ENCODE data around the gene GSE1.

Gene GSE1

DNA sequence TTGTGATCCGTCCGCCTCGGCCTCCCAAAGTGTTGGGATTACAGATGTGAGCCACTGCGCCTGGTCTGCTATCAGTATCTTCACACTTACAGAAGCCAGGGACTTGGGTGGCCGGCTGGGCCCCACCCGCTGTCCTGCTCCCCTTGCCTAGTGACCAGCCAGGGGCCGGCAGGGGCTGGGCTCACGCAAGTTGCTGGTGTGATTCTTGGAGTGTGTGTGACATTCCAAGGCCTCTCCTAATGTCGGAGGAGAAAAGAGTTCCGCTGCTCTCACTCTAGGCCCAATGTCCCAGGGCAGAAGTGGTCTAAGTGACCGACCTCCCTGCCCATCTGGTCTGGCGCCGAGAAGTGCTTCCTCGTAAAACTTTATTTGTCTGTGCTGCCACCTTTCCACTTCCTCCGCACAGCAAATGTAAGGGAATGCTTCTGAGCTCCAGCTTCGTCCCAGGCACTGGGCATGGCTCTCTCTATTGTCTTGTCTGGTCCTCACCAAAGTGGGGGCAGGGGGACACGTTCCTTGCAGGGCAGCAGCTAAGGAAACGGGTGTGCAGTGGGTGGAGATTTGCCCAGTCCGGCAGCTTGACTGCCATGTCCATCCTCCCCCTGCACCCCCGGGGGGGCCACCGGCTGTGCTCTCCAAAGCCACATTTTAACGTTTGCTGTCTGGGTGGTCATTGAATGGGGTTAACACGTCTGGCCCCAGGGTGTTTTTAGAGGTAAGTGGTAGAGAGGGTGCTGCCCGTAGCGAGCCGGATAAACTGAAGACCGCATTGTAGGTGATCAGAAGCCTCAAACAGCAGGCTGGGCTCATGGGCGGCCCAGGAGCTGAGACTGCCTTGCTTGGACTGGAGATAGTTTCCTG, 7.8 kb upstream of the GSE1 start:
- DNase-seq (ENCODE audit: insufficient read length, low spot score) (no peak), FAIRE-seq (no peak)

DNA sequence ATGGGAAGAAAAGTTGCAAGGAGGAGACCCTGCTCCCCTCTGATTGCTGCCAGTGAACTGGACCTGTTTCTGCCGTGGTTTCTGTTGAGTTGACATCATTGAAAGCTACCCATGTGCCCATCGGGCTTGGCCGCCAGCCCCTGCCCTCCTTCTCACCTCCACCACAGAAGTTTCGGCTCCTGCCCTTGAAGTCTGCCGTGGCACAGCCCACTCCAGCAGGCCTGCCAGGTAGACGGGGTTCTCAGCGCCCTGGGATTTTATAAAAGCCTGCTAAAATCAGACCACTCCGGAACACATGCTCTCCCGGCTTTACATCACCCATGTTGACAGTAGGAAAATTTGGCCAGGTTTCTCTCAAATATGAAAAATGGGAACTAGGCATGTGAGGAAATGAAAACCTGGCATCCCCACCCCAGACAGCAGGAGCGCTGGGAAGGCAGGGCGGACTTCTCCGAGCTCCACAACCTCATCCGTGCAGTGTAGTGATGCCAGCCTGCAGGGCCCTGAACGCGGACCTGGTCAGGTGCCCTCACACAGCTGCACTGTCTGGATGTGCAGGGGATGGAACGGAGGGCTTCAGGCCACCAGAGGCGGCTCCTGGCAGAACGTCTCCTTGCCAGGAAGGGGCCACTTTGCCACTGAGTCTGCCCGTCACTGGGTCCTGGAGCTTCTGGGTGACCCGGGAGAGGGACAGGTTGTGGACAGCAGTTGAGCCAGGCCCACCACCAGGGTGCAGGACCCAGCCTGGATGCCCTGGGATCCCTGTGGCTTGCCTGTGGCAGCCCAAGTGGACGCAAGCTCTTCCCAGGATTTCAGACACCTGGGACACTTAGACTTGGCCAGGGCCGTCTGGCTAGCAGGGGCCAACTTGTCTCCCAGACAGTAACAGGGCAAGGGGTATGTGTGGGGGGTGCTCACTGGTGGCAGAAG, 6.9 kb upstream of the GSE1 start:
- FAIRE-seq (no peak), DNase-seq (ENCODE audit: insufficient read length, low spot score) (no peak)

DNA sequence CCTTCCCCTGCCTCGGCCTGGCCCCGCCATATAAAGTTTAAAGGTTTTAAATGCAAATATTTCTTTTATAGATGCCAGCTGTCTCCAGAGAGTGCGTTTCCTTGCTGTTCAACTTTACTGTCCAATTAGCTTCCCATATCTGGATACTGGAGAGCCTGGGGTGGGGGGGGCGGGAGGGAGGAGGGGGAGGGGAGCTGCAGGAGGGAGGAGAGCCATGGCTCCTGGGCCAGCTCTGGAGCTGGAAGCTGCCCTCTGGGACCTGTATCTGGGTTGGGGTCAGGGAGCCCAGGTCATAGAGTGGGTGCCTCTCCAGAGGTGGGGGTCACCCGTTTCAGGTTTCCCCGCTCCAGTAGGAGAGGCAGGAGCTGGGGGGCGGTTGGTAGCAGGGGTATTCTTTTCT, 6.2 kb upstream of the GSE1 start:
- FAIRE-seq, result no peak
- DNase-seq (ENCODE audit: insufficient read length, low spot score), result no peak

DNA sequence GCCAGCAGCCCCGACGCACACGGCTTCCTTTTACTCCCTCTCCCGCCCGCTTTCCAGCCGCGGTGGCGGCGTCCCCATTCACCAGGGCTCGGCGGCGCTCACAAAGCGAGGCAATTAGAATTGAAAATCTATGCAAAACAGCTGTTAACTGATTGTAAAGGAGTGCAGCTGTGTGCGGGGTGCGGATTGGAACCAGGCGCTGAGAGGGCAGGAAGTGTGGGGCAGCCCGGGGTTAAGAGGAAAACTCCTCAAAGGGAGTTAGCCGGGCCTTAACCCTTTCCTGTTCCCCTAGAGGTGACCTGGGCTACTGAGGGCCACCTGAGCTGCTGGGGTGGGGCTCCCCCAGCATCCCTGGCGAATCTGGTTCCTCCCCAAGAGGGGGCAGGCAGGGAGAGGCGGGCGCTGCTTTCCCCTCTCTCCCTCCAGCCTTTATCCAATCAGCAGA, 5.8 kb upstream of the GSE1 start:
- no peak for DNase-seq (ENCODE audit: insufficient read length, low spot score)

DNA sequence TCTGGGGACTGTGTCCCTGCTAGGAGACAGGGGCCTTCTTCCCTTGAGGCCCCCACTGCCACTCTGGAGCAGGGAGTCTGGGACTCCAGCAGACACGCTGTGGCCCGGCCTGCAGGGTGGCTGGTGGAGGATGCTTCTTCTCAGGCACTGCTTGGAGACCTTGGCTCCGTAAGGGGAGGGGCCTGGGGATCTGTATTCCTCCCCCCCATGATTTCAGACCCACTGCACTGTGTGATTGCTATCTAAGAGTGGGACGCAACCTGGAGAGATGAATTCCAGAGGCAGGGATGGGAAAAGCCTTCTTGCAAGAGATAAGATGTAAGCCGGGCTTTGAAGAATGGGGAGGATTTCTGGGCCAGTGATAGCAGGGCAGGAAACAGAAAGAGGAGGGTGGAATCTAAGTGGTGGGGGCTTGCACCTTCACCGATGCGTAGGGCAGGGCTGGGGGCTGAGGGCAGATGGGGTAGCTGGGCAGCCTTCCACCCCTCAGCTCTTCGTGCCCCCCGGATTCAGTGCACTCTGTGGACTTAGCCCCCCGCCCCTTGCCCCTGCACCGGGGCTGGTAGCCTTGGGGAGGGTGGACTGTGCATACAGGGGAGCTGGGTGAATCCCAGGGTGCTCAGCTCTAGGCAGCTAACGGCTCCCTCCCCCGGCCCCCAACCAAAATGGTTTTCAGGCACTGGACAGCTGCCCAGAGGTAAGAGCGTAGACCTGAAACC, 5.2 kb upstream of the GSE1 start:
- no peak for DNase-seq (ENCODE audit: insufficient read length, low spot score)
- no peak for FAIRE-seq

More for the DNA sequence above, 5.8 kb upstream of the GSE1 start:
- peak; percentile 81 for FAIRE-seq

DNA sequence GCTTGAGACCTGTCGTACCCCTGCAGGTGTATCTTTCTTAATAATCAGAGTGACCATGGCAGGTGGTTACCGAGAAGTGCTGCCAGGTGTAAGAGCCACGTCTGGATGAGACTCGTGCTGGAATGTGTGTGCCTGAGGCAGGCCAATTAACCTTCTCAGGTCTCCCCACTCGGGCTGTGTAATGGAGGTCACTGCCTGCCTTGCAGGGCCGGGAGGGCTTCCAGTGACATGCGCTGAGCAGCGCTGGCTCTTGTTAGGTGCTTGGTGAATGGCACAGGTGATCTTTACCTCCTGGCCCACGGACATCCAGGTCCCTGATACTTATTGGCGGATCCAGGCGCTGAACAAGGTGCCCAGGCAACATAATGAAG, 4.6 kb upstream of the GSE1 start:
- no peak for FAIRE-seq
- DNase-seq (ENCODE audit: insufficient read length, low spot score), result no peak

DNA sequence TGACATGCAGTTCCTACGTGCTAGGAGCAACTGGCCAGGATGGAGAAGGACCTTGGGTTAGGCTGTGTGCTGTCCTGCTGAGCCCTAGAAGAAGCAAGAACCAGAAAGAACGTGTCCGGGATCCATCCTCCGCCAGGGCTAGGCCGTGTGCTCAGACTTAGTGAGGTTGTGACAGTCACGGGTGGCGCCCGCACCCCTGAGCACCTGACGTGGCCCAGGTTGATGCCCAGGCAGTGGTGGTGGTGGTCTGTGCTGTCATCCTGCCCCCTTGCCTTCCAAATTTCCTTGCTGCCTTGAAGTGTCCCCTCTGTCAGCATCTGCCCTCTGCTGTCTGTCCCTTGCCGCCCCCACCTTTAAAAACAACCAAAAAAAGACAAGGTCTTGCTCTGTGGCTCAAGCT, 4.2 kb upstream of the GSE1 start:
- FAIRE-seq, result no peak
- DNase-seq (ENCODE audit: insufficient read length, low spot score), result no peak

DNA sequence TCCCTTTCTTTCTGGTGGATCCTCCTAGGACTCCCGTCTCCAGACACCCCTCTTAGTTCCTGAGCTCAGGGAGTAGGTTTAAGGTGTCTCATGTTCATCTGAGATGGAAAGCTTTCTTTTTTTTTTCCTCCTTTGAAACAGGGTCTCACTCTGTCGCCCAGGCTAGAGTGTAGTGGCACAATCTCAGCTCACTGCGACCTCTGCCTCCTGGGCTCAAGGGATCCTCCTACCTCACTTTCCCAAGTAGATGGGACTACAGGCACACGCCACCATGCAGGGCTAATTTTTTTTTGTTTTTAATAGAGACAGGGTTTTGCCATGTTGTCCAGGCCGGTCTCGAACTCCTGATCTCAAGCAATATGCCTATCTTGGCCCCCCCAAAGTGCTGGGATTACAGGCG, 3.6 kb upstream of the GSE1 start:
- FAIRE-seq (no peak), DNase-seq (ENCODE audit: insufficient read length, low spot score) (no peak)

DNA sequence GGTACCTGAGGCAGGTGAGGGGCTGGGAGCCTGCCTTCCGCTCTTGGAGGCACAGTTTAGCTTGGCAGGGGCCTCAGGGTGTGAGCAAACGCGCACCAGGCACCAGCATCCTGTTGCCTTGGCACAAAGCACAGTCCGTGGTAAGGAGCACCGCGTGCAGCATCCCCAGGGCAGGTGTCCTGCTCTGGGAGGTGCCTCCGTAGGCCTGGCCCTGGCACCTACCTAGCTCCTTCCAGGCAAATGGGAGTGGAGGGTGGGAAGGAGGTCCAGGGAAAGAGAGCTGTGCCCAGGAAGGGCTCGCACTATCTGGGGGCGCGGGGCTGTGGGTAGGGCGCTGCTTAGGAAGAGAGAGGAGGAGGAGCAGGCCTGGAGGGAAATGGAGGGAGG, 3.1 kb upstream of the GSE1 start:
- FAIRE-seq (no peak), DNase-seq (ENCODE audit: insufficient read length, low spot score) (no peak)

DNA sequence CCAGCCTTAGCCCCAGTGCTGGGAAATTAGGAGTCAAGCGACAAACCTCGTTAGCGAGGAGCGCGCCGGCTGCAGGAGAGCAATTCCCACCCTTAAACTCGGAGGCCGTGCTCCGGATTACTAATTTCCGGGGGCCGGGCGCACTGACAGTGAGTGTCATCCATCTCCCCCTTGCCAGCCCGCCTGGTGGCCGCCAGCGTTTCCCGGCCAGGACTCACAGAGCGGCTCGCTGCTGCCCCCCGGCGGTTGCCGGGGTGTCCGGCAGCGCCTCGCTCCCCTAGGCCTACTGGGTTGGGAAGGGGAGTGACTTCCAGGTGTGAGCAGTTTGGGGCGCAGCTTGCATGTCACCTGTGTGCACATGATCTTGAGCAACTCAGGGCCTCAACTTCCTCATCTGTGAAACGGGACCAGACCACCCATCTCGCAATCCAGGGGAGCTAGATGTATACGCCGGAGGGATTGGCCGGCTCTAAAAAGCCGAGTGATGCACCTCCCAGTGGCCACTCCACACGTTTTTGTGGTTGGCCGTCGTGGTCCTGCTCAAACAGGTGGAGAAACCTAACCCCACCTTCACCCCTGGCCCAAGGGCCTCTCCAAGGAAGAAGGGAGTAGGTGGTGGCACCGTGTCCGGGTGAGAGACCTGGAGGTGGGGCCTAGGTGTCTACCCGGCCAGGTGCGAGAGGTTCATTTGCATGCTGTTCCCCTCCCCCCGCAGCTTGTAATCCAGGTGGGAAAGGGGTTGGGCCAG, 2.5 kb upstream of the GSE1 start:
- FAIRE-seq (peak; percentile 94), DNase-seq (ENCODE audit: insufficient read length, low spot score) (peak; percentile 90)

DNA sequence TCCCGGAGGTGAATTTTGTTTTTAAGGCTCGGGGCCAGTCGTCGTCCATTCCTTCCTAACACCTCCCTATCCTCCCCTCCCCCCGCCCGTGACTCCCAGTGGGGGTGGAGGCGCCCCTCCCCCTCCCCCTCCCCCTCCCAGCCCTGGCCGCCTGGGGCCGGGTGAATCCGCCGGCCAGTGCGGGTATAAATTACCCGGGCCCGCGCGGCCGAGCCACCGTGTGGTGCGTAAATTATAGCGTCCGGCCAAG, 2.0 kb upstream of the GSE1 start:
- DNase-seq (ENCODE audit: insufficient read length, low spot score), result no peak
- FAIRE-seq, result no peak

DNA sequence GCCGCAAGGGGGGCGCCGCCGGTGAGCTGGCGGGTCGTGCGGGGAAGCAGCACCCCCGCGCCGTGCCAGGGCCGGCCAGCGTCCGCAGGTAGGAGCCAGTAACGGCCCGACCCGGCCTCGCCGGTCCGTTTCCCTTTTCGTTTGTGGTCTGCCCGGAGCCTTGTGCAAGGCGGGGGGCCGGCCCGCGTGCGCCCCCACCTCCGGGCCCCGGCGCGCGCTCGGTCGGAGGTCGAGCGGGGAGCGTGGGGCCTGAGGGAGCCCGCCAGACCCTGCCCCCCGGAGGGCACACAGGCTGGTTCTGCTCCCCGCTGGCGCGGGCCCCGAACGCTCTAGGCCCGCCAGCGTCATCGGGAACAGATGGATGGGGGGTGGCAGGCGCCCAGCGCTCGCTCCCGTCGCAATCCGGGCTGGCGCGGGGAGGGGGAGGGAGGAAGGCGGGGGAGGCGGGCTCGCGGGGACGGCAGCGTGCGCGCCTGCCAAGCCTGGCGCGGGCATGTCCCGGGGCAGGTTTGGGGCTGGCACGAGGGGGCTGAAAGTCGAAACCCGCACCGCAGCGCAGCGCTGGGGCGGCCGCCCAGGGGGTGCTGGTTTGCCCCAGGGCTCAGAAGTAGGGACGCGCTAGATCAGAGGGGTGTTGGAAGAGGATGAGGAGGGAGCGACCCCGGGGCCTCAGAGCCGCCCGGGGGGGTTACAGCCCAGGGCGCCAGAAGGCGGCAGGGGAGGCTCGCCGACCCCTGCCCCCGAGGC, 1.5 kb upstream of the GSE1 start:
- FAIRE-seq, result no peak

DNA sequence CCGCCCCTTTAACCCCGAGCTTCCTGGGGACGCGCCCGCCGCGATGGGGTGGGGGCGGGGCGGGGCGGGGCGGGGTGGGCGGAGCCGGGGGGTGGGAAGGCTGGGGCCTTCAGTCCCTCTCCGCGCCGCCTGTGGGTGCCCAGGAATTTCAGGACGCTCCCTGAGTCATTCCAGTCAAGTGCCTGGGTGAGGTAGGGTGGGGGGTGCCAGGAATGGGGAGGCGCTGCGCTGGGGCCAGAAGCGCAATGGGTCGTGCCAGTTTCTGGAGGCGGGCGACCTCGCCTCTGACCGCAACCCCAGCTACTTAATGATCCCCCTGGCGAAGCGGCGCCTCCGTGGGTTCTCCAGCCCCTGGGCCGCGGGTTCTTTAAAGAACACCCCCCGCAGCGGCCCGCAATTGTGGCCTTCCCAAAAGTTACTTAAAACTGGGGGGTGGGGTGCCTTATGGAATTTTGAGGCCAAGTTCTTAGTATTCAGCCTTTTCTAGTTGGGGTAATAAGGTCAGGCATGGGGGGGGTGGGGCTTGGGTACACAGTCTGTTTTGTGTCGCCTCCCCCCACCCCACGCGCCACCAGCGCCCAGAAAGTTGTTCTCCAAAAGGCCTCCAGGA, 826 bp upstream of the GSE1 start:
- no peak for FAIRE-seq
- no peak for DNase-seq (ENCODE audit: insufficient read length, low spot score)

More for the DNA sequence above, 1.5 kb upstream of the GSE1 start:
- no peak for DNase-seq (ENCODE audit: insufficient read length, low spot score)

DNA sequence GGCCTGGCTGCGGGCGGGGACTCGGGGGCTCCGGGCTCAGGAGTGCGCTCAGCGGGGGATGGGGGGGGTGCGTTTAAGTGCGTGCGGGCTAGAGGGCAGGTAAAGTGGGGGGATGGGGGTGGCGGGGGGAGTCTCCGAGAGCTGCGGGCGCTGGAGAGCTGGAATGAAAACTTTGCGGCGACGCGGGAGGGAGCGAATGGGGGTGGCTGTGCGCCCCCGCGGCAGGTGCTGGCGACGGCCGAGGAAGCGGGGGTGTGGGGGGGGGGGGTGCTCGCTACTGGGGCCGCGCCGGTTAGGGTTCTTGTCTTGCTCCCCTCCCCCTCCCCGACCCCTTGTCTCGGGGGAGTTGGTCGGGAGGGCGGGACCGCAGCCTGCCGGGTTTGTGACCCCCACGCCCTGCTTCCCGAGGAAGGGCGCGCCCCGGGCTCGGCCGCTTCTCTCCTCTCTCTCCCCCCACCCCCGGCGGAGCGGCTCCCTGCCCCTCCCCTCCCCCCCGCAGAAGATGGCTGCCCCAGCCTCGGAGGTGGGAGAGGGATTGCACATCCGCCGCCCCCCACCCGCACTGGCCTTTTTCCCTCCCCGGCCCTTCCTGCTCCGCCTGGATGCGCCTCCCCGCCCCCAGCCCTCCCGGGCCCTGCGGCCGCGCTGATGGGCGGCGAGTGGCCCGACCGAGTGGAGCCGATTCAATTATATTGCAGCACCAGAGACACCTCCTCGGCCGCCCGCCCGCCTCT, 649 bp downstream of the GSE1 start:
- no peak for DNase-seq (ENCODE audit: insufficient read length, low spot score)

DNA sequence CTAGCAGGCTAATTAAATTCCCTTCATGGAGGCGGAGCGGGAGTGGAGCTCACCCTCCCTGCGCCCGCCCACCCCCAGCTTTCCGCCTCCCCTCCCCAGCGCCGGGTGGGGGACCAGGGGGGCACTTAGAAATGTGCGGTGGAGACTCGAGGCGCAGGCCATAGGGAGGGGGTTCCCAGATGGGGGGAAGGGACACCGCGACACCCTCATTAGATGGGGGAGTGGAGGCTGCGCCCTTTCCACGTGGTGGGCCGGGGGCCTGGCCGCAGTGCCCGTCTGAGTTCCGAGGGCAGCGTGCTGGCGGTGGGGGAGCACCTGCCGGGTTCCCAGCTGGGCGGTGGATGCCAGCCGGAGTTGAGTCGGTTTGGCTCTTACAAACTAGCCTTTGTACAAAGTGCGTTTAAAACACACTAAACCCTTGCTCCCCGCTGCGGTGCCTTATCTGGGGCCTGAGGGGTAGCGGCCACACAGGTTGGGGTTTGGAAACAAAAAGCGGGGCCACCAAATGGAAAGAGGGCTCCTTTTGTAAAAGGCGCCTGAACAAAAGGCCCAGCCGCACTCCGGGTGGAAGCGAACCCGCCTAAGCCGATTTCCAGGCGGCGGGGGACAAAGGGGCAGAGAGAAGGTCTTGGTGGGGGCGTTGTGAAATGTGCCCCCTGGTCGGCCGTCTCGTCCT, 1.4 kb downstream of the GSE1 start:
- no peak for FAIRE-seq

More for the DNA sequence above, 649 bp downstream of the GSE1 start:
- peak; percentile 56 for FAIRE-seq

DNA sequence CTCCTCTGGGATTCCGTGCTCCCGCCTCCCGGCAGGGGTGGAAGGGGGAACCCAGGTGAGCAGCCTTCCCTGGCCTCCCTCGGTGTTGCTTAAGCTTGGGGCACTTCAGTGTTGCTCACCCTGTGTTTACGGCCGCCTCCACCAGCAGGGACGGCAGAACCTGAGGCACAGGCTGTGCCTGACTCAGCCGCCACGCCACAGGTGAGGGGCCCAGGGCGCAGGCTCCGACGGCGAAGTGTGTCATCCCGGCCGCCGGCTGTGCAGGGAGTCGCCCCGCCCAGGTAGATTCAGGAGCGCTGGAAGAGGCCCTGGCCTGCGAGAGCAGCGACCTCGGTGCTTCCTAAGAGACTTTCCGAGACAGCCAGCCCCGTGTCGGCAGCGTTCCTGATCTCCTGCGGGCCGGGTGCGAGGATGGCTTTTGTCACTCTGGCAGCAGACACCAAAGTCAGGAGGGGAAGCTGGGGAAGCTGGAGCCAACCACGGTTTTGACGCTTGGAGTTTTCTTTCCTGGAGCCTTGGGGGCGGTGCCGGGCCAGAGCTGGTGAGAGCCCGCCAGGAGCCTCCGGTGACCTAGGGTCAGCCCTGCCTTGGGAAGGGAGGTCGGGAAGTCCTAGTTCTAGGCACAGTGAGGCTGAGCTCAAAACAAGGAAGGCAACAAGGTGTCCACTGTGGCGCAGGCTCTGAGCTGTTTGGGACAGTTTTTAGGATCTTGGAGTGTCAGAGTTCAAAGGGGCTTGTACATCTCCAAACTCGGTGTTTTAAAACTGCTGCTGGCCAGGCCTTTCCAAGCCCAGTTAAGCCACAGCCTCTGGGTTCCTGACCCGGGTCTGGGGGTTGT, 2.1 kb downstream of the GSE1 start:
- DNase-seq (ENCODE audit: insufficient read length, low spot score) (no peak), FAIRE-seq (no peak)

More for the DNA sequence above, 1.4 kb downstream of the GSE1 start:
- DNase-seq (ENCODE audit: insufficient read length, low spot score), result no peak

DNA sequence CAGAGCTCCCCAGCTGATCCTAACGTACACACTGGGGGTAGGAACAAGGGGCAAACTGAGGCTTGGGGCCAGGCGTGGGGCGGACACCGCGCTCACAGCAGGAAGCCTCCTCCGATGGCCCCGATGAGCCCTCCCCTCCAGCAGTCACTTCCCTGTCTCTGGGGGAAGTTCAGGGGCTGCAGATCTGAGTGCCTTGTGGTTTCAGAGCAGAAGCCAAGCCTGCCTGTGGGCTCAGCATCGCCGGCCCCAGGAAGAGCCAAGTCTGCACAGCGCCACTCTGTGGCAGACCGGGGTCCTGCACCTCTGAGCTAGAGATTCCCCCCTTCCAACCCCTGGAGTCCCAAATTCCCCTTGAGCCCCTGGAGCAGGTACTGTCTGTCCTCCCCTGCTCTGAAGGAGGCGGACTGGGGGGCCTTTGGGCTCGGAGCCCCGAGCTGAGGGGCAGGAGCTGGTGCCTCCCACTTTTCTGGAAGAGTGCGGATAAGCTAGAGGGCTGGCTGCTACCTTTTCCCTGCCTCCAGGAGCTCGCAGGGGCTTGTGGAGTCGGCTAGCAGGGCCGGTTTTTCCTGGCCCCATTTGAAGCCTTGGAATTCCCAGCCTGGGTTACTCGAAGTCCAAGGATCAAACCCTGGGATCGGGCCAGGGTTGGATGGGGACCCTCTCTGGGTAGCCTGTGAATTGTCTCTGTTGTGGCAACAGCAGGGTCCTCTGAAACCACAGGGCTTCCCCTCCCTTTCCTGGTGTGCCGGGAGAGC, 2.9 kb downstream of the GSE1 start:
- DNase-seq (ENCODE audit: insufficient read length, low spot score) (peak; percentile 93), FAIRE-seq (peak; percentile 98)
